Fibroblast of mammary gland (primary cell): Measurements from ENCODE around the gene SRR.

Experiments used
- DNase-seq: peaks from one replicate; pipeline ENCODE4 v3.0.0-alpha.2; 2010; ENCODE audit warnings: low read depth
- H3K4me3 ChIP-seq: 2 replicates; pipeline ENCODE4 v1.5.1; 2011; ENCODE audit warnings: low read depth, mild to moderate bottlenecking, low read length, moderate library complexity; ENCODE audit not compliant: control insufficient read depth
- CTCF ChIP-seq: conservative IDR thresholded peaks from 2 replicates; pipeline ENCODE4 v1.5.1; 2011; ENCODE audit warnings: low read depth, low read length, inconsistent platforms; ENCODE audit not compliant: control insufficient read depth, insufficient read depth

Gene SRR

GRCh38 chr17:2369551-2370210, 65.9 kb downstream of the SRR start:
- no peak overlapping the region for H3K4me3 ChIP-seq
- no peak for TF ChIP-seq CTCF
- DNase-seq: no peak

- no peak for TF ChIP-seq CTCF
- no peak for DNase-seq
- no peak overlapping the region for H3K4me3 ChIP-seq
Observed at GRCh38 chr17:2370211-2370589, 66.5 kb downstream of the SRR start.

- H3K4me3 ChIP-seq: no peak overlapping the region
- no peak for TF ChIP-seq CTCF
- DNase-seq: no peak
Observed at GRCh38 chr17:2371183-2372130, 67.7 kb downstream of the SRR start.

GRCh38 chr17:2372180-2372579, 68.4 kb downstream of the SRR start:
- no peak for DNase-seq
- no peak for TF ChIP-seq CTCF
- H3K4me3 ChIP-seq: no peak overlapping the region

GRCh38 chr17:2372681-2373080, 68.9 kb downstream of the SRR start:
- no peak overlapping the region for H3K4me3 ChIP-seq
- DNase-seq: no peak
- no peak for TF ChIP-seq CTCF

- TF ChIP-seq CTCF: no peak
- H3K4me3 ChIP-seq: no peak overlapping the region
- DNase-seq: no peak
Observed at GRCh38 chr17:2373179-2373578, 69.4 kb downstream of the SRR start.
